GF-D8 (cell line): ENCODE results near the gene POMC.
"Not testable (repeated sequence)": the region's sequence is repeated elsewhere in the genome, so short reads cannot be mapped to it uniquely, and the experiment has no call there.

Experiments used
- DNase-seq: peaks from one replicate; lab custom pipeline; 2025; lab: John Stamatoyannopoulos, UW

The POMC gene

DNA sequence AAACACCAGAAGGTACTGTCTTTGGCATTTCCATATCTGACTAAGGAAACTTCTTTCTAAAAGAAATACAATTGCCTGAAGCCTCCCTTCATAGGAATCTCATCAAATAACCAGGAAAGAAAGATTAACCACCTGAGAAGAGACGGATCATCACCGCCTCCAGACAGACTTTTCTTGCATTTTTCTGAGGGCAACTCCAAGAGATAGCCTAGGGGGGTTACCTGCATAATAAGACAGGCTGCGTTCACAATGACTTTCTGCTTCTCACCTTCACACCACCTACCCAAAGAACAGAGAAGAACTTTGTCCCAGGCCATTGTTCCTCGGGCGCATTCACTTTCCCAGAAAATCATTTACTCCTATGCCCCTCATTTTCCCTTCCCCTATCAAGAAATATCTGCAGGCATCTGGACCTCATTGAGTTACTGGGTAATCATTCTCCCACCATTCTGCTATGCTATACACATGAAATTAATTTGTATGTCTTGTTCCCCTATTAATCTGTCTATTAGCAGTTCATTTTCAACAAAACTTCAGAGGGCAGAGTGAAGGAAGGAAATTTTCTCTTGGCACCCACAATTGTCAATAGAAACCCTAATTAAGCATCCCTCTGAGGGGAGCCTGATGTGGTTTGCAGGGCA, 8.3 kb upstream of the POMC start:
- no peak for DNase-seq

GRCh38 chr2:25176138-25176537, 7.8 kb upstream of the POMC start:
- no peak for DNase-seq

DNA sequence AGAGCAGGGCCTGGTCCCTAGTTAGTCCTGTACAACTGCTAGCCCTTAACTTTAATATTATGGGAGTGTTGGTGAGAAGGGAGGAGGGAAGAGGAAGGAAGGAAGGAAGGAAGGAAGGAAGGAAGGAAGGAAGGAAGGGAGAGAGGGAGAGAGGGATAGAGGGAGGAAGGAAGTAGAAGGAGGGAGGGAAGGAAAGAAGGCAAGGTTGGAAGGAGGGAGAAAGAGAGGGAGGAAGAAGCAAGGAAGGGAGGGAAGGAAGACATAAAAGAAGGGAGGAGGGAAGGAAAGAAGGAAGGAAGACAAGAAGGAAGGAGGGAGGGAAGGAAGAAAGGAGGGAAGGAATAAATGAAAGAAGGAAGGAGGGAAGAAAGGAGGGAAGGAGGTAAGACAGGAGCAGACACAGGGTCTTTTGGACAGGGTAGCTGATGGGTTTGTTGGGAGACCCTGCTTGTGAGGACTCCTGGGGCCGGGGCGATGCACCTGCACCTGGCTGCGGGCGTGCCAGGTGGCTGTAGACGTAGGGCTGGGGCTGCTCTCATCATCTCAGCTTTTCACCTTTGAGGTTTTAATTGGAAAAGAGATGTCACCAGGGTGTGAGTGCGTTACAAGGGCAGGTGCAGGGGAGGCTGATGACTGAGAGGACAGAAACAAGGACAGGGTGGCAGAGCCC, 5.9 kb upstream of the POMC start:
- no peak for DNase-seq

GRCh38 chr2:25173719-25174118, 5.3 kb upstream of the POMC start:
- no peak for DNase-seq

DNA sequence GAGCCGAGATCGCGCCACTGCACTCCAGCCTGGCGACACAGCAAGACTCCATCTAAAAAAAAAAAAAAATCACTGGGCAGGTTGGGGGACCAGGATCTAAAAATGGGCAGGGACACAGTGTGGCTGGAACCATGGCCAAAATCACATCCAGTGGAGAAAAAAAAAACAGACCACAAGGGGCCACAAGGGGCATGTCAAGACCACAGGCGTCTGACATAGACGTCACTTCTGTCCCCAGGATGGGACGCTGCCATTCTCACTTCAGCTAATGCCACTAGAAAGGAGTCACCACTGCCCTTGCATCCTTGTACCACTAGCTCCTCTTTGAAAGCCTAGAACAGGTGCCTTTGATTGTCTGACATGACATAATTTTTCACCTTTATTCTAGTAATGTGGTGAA, 2.5 kb upstream of the POMC start:
- no peak for DNase-seq

- no peak for DNase-seq
Observed at GRCh38 chr2:25169073-25169470, 692 bp upstream of the POMC start.

DNA sequence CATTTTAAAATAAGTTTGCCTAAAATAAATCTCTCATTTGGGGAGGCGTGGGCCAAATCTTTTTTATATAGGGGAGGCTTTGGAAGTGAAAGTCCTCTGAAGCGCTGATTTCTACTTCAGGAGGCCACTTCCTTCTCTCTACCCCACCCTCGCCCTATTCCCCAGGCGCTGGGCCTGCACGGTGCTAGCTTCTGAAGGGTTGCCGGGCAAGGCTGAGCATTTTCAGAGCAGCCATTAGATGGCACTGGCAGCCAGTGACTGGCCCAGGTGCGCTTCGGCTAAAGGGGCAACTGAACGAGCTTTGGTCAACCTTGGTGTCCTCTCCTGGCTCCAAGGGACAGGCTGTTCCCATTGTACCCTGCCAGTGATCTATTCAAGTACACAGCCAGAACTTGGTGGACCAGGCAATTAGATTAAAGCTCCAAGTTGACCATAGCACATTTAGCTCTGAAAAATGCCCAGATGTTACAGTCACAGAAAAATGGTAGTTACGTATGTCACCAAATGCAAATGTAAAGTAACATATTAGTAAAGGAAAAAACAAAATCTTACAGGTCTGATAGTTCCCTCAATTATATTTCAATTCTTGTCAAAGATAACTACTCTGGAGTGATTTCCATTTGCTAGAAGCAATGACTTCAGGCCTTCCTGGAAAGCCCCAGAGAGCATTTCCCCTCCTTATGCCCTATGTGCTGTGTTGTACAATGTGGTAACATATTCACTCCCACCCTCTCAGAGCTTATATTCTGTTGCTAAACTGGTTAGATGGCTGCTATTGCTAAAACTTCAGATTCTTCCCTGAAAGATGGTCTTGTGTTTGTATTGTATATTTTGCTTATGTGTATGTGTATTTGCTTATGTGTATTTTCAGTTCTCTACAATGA, 2.1 kb downstream of the POMC start:
- DNase-seq: peak; percentile 12

- no peak for DNase-seq
Observed at GRCh38 chr2:25164561-25164960, 3.8 kb downstream of the POMC start.

- DNase-seq: not testable (repeated sequence)
Observed at GRCh38 chr2:25162061-25162460, 6.3 kb downstream of the POMC start.

DNA sequence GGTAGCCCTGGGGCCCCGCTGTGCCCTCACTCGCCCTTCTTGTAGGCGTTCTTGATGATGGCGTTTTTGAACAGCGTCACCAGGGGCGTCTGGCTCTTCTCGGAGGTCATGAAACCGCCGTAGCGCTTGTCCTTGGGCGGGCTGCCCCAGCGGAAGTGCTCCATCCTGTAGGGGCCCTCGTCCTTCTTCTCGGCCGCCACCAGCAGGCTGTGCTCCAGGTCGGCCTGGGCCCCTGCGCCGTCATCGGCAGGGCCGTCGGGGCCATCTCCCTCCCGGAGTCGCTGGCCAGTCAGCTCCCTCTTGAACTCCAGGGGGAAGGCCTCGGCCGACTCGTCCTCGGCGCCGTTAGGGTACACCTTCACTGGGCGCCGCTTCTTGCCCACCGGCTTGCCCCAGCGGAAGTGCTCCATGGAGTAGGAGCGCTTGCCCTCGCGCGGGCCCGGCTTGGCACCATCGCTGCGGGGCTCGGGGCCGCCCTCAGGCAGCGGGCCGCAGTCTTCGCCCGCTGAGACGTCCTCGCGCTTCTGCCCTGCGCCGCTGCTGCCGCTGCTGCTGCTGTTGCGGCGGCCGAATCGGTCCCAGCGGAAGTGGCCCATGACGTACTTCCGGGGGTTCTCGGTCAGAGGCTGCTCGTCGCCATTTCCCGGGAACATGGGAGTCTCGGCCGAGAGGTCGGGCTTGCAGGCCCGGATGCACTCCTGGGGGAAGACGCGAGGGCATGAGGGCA, 7.2 kb downstream of the POMC start:
- no peak for DNase-seq

DNA sequence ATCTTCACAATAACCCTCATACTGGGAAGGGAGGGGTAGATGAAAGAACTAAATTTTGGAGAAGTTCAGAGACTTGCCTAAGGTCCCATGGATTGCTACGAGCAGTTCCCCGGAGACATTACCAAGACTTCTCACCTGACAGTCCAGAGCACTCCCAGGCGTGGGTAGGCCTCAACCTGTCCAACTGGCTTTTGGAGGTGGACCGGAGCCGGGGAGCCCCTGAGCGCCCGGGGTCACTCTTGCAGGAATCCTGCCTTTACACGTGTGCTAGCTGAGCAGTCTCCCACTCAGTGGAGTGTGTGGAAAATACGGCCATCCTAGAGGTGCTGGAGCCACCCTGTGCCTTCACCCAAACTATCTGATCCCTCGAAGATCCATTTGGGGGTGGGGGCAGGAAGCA, 8.0 kb downstream of the POMC start:
- DNase-seq: no peak

DNA sequence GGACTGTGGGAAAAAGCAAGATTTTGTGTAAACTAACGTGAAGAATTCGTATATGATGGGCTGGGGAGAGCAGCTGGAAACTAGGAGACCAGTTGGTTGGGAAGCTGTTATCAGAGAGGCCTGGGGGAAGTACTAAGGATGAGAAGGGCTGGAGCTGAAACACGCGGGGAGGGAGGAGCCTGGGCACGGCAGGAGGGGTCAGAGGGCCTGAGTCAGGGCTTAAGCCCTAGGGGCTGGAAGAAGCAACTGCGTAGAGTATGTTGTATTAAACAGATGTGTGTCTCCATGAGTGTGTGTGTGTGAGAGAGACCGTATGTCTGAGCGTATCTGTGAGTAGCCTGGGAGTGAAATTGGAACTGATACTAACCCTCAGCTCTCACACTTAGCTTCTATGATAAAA, 8.4 kb downstream of the POMC start:
- no peak for DNase-seq

- no peak for DNase-seq
Observed at GRCh38 chr2:25158096-25158852, 10.1 kb downstream of the POMC start.

DNA sequence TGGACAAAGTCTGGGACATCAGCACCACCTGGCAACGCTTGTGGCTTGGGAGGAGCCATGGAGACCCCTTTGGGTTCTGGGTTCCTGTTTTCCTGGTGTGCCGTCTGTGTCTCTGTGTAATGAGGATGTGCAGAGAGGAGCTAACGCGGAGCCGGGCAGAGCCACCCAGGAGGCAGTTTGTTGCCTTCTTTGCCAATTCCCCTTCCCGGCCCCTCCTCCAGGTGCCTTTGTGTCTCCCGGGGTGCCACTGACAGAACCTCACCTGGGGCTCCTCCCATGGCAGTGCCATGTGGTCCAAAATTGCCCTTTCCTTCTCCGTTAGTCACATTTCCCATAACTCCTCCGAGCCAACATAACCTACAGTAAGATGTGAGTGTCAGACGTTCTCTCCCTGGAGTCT, 13.0 kb downstream of the POMC start:
- DNase-seq: no peak

GRCh38 chr2:25151718-25152117, 16.7 kb downstream of the POMC start:
- no peak for DNase-seq

- not testable (repeated sequence) for DNase-seq
Observed at GRCh38 chr2:25150993-25151392, 17.4 kb downstream of the POMC start.

- DNase-seq: no peak
Observed at GRCh38 chr2:25149646-25150045, 18.7 kb downstream of the POMC start.

GRCh38 chr2:25146896-25147295, 21.5 kb downstream of the POMC start:
- no peak for DNase-seq

- no peak for DNase-seq
Observed at GRCh38 chr2:25145803-25146202, 22.6 kb downstream of the POMC start.

GRCh38 chr2:25141120-25141519, 27.3 kb downstream of the POMC start:
- no peak for DNase-seq

- not testable (repeated sequence) for DNase-seq
Observed at GRCh38 chr2:25140535-25140934, 27.8 kb downstream of the POMC start.

DNA sequence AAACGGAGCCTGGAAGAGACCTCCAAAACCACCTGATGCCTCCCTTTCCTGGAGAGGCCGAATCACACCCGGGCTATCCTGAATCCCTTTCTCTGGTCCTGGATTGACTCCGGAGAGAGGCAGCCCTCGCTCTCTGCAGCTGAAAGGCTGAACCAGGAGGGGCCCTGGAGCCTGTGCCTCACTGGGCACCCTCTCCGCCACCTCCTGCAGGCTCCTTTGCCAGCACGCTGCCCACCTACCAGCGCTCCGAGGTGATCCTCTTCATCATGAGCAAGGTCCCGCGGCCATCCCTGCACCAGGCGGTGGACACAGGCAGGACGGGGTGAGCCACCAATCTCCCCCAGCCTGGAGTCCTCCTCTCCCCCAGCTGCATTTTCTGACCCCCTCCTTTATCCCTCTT, 35.7 kb downstream of the POMC start:
- DNase-seq: no peak
